Measurements from ENCODE around the gene RSU1.

- TF ChIP-seq, protein P1, sequence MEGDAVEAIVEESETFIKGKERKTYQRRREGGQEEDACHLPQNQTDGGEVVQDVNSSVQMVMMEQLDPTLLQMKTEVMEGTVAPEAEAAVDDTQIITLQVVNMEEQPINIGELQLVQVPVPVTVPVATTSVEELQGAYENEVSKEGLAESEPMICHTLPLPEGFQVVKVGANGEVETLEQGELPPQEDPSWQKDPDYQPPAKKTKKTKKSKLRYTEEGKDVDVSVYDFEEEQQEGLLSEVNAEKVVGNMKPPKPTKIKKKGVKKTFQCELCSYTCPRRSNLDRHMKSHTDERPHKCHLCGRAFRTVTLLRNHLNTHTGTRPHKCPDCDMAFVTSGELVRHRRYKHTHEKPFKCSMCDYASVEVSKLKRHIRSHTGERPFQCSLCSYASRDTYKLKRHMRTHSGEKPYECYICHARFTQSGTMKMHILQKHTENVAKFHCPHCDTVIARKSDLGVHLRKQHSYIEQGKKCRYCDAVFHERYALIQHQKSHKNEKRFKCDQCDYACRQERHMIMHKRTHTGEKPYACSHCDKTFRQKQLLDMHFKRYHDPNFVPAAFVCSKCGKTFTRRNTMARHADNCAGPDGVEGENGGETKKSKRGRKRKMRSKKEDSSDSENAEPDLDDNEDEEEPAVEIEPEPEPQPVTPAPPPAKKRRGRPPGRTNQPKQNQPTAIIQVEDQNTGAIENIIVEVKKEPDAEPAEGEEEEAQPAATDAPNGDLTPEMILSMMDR (IDR thresholded peaks at IDR 0.05; ENCODE audit: low read length) = no peak
- TF ChIP-seq EZH2 (IDR thresholded peaks at IDR 0.05; ENCODE audit: borderline replicate concordance, low read length) = no peak
These were observed 165.1 kb downstream of the RSU1 start for GRCh38 chr10:16652154-16652553.

Measured in OCI-LY1 (cell line).